Measurements from ENCODE around the gene CCDC181. TPM values are rescaled to one million over a fixed set of nuclear protein-coding genes. Genes with fewer than 3 reads are reported as not detected.
"Not testable (repeated sequence)": the region's sequence is repeated elsewhere in the genome, so short reads cannot be mapped to it uniquely, and the experiment has no call there.

CCDC181 gene
- total RNA-seq, 1 experiment from 2014 or later = 0.56 TPM

DNA sequence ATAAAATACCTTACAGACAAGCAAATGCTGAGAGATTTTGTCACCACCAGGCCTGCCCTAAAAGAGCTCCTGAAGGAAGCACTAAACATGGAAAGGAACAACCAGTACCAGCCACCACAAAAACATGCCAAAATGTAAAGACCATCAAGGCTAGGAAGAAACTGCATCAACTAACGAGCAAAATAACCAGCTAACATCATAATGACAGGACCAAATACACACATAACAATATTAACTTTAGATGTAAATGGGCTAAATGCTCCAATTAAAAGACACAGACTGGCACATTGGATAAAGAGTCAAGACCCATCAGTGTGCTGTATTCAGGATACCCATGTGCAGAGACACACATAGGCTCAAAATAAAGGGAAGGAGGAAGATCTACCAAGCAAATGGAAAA lies 24.7 kb downstream of the CCDC181 start:
- DNase-seq (ENCODE audit: low spot score) = not testable (repeated sequence)

DNA sequence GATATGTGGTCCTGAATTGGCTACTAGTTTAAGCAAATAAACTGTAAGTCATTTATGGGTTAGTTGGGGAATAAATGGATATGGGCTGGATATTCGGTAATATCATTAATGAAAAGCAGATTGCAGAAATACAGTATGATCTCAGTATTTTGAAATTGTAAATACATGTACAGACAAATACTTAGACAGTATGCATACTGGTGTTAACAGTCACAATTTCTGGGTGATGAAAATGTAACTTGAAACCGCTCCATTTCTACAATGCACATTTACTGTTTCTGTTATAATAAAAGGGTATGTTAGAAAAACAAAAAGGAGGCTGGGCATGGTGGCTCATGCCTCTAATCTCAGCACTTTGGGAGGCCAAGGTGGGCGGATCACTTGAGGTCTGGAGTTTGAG lies 31.3 kb downstream of the CCDC181 start:
- DNase-seq (ENCODE audit: low spot score) = no peak

DNA sequence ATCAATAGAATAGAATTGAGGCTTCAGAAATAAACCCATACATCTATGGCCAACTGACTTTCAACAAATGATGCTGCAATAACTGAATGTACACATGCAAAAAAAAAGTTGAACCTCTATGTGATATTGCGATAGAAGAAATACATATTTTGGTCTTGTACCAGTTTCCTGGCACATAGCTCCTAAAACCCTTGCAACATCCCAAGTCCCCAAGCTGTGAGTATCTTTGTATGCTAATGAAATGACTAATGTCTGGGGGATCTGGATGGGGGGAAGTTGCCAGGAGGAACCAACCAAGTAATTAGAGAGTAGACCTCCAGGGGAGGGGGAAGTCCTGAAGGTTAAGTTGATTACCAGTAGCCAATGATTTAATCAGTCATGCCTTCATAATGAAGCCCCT lies 34.9 kb downstream of the CCDC181 start:
- no peak for DNase-seq (ENCODE audit: low spot score)

DNA sequence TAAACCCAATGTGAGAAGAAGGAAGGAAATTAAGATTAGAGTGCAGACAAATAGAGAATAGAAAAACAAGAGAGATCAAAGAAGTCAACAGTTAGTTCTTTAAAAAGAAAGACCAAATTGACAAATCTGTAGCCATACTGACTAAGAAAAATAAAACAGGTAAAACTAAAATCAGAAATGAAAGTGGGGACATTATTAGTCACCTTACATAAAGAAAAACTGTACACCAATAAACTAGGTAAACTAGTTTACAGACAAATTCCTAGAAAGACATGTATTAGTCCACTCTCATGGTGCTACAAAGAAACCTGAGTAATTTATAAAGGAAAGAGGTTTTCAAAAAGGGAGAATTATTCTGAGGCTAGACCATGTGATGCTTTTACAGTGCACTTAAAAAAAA lies 37.0 kb downstream of the CCDC181 start:
- no peak for DNase-seq (ENCODE audit: low spot score)

DNA sequence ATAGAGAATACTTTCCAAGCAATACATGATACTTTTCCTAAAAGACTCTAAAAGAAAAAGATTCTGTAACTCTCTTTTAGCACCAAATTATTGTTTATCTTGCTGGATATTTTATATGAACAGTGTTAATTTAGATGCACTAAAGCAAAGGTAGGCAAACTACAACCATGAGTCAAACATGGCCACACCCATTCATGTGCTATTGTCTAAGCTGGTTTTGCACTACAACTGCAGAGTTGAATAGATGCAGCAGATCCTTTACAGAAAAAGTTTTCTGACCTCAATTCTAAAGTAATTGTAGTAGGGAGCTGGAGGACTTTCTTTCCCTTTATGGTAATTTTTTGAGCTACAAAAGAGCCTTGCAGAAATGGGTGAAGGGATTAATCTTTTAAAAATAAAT lies 39.9 kb downstream of the CCDC181 start:
- peak; percentile 33 for DNase-seq (ENCODE audit: low spot score)

DNA sequence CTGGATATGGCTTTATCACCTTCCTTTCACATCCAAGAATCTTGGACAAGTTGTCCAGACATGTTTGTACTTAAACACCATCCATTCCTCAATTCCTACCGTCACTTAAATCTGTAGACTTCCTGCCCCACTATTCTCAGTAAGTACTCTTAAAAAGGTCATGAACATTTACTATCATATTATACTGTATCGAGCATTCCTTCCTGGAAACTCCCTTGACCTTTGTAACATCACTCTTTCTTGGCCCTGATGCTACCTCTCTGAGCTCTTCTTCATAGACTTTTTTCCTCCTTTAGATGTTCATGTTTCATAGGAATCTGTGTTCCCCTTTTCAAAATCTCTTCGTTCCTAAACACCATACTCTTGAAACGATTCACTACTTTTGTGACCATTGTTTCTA lies 43.8 kb downstream of the CCDC181 start:
- DNase-seq (ENCODE audit: low spot score) = no peak

DNA sequence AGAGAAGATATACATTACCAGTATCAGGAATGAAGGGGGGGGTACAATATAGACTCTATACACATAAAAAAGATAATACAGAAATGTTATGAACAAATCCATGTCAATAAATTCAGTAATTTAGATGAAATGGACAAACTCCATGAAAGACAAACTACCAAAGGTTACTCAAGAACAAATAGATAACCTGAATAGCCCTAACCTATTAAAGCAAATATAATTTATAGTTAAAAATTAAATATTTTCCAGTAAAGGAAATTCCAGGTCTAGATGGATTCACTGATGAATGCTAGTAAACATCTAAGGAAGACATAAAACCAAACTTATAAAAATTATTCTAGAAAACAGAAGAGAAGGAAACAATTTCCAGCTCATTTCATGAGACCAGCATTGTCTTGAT lies 46.1 kb downstream of the CCDC181 start:
- DNase-seq (ENCODE audit: low spot score) = no peak

DNA sequence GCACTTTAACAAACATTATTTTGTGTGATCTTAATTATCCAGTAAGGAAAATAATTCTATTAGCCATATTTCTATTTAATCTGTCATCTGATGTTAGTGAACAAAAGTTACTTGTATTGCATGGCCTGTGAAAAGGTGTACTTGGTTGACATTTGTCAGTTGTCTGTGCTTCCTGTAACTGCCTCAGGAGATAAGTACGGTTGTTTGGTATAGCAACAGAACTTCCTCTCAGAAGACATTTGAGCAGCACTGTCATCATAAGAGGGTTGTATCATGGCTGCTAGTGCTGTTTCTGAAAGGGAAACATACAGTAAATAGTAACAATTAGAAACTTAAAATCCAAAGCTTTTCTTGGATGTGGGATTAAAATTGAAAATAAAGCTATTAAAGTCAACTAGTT lies 55.9 kb downstream of the CCDC181 start:
- DNase-seq (ENCODE audit: low spot score) = no peak

DNA sequence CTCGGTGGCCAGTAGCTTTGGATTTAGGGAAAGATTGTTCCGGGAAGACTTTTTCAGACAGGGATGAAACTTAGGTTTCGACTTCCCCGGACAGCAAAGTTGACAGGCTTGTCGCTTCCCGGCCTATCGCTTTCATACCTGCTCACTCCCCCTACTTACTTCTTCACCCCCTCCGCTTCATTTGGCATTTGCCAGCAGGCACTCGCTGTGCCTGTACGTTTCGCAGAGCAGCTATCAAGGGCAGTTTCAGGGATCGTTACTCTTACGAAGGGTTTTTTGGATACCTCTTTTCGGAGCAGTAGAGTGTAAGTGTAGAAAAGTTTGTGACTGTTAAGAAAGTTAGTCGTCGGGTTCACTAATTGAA lies 58.9 kb downstream of the CCDC181 start:
- DNase-seq (ENCODE audit: low spot score) = no peak

DNA sequence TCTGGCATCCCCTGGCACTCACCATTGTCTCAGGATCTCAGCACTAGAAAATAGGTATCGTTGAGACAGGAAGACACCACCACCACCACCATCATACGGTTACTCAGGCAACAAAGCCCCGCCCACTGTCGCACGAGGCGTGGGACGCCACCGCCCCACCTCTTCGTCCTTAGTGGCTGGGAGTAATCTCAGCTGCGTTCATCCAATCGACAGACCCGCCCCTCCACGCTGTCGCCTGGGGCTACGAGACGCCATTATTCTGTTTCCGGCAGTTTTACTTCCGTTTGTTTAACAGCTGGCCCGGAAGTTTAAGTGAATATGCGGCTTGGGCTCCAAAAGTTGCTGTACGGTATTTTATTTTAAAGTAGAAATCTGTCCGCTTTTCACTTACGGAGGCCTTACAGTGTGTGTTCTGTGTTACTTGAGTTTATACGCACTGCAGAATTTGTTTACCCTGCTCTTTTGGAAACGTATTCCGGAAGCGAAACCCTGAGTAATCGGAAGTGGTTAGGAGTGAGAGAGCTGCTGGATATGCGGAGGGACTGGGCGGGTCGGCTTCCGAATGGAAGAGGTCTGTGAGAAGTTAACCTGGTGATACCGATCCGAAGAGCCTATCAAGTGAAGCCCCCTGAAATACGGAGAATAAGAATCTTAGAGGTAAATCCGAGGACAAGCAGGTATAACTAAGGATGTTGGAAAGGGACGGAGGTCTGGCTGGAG lies 59.4 kb downstream of the CCDC181 start, which contains the start of the genes BLZF1 and NME7:
Gene BLZF1, plus strand, starts transcription at position 510 of the 720 bp plus-strand sequence. CDS start 1,328 bp downstream, outside the sequence.
Gene NME7, minus strand, starts transcription at position 112 of the 720 bp plus-strand sequence. Its CDS starts 87 bp downstream, at position 25.
- peak; percentile 97 for DNase-seq (ENCODE audit: low spot score)

DNA sequence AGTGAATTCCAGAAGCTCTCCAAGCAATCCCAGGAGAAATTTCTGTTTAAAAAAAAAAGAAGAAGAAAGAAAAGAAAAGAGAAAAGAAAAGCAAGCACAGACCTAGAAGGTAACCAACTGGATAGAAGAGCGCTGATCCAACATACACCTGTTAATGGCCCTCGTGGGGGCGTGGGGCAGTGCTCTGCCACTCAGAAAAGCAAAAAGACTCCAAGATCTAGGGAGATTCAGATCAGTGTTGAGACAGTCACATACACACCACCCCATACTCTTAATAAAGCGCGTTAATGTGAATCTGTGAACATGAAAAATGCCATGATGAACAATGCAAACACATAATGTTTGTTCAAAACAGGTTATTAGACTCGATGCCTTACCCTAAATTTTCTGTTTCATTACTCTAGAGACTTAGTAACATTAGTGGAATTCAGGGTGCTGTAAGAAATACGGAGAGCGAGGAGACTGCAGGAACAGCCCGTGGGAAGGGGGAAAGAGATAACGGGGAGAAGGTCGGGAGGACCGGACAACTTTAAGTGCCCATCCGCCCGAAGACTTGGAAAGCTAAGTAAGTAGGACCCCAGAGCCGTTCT lies 60.1 kb downstream of the CCDC181 start:
- DNase-seq (ENCODE audit: low spot score) = no peak

DNA sequence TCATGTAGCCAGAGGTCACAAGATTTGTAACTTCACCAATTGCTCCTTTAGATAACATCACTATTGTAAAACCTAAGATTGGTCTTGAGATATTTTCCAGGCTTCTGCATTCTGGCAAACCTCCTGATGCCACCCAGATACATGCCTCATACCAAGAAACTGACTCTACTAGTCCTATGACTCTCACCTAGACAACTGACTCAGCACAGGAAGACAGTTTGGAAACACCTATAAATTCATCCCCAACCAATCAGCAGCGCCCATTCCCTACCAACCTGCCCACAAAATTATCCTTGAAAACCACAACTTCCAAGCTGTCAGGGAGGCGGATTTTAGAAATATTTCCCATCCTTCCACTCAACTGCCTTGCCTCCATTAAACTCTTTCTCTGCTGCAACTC lies 62.3 kb downstream of the CCDC181 start:
- DNase-seq (ENCODE audit: low spot score) = no peak

DNA sequence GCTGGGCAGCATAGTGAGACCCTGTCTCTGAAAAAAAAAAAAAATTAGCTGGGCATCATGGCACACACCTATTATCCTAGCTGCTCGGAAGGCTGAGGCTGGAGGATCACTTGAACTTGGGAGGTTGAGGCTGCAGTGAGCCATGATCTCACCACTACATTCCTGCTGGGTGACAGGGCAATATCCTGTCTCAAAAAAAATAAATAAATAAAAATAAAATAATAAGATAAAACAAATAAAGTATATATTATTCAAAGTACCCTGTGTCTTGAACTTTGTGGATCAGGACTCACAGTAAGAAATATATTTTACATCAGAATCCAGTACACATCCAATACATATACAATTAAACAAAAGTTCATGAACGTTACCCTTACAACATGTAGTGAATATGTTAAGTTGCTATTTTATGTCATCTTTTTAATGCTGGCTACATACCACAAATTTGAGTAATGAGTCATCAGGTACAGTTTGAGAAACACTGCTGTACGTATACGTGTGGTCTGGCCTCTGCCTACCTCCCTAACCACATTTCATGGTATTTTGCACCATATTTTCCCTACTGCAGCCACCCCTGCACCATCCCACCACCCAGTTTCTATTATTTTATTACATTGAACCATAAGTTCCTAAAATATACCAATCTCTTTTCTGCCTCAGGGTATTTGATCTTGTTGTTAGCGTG lies 64.1 kb downstream of the CCDC181 start:
- no peak for DNase-seq (ENCODE audit: low spot score)

DNA sequence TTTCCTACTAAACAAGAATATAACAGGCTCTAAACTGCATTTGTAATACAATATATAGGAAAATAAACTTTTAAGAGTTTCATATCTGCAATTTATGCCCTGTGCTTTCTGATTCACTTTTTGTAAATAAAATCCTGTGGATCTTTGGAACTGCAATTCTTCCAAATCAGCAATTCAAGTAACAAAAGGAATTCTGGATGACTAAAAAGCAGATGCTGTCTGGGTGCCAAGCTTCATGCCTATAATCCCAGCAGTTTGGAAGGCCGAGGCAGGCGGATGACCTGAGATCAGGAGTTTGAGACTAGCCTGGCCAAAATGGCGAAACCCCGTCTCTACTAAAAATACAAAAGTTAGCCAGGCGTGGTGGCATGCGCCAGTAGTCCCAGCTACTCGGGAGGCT lies 66.0 kb downstream of the CCDC181 start:
- DNase-seq (ENCODE audit: low spot score) = no peak

DNA sequence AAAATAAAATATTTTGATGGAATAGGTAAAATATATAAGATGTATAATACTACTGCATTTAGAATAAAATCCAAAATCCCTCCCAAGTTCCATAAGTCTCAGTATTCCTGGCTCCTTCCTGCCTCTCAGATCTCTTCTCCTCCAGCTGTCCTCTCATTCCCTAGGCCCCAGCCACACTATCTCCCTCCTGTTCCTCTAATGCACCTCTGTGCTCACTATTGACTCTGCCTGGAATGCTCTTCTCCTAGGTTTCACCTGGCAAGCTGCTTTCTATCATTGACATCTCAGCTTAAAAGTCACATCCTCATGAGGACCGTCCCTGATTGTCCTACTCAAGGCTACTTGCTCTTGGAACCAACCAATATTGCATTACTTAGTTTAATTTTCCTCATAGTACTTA lies 66.9 kb downstream of the CCDC181 start:
- no peak for DNase-seq (ENCODE audit: low spot score)

DNA sequence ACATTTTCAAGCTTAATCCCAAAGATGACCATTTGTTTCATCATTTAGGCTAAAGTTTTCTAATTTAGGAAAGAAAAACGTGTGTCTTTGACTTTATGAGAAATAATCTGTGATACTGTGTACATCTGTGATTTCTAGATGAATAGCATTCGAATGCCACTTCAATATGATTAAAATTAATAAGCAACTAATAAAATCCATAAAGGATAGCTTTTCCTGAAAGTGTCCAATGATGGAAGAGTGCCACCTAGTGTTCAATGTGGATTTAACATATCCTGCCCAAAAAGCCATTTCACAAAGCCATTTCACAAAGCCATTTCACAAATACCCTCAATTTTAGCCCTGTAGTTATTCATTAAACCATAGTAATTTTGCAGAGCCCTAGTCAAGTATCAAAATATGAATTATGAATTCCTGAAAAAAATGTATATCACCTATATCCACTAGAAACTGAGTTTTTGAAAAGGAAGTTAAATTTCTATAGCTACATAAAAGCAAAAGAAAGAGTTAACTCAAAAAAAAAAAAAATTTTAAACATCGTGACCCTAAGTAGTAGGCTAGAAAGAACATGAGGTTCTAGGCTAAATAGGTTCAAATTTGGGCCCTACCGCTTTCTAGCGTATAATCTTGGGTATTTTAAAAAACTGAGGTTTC lies 78.8 kb downstream of the CCDC181 start:
- peak; percentile 89 for DNase-seq (ENCODE audit: low spot score)

DNA sequence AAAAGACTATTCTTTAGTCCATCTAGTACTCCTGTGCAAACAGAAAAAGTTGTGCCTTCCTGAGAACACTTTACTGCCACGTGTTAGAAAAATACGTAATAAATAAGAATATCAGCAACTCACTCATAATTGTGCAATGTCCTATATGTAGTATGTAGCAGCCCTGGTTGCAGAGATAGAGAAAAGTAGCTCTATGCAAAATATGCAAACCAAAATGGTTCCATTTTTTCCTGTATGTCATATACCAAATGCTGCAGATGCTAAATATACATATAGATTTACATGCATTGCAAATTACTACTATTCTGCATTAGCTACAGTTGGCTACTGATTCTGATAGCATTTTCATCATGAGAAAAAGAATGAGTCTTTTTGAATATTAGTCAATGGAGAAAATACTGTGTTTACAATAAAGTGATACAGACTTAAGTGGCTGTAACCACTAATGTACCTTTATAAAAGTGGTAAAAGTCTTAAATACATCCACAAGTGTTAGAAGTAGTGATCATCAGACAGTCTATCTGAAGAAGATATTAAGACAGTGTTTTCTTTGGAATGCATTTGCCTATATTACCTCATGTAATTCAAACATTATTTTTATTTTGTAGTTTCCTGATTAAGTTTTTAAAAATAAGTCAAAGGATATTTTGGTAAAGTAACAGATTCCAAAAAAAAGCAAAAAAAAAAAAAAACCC lies 79.4 kb downstream of the CCDC181 start:
- DNase-seq (ENCODE audit: low spot score) = no peak

DNA sequence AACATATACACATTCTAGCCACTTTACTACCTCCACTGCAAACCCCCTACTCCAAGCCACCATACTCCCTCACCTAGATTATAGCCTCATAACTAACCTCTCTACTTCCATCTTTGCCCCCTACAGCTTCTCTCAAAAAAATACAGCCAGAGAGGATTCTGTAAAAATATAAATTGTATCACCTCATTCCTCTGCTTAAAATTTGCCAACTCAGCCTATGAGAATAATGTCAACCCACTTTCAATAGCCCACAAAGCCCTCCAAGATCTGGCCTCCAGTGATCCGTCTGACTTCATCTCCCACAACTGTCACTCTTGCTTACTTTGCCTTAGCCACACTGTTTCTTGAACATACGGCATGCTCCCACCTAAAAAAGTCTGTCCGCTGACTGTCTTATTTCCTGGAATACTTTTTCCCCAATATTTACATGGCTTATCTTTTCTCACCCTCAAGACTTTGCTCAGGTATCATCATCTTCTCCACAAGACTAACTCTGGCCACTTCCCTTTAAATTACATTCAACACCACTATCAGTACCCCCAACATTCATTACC lies 81.2 kb downstream of the CCDC181 start:
- no peak for DNase-seq (ENCODE audit: low spot score)

DNA sequence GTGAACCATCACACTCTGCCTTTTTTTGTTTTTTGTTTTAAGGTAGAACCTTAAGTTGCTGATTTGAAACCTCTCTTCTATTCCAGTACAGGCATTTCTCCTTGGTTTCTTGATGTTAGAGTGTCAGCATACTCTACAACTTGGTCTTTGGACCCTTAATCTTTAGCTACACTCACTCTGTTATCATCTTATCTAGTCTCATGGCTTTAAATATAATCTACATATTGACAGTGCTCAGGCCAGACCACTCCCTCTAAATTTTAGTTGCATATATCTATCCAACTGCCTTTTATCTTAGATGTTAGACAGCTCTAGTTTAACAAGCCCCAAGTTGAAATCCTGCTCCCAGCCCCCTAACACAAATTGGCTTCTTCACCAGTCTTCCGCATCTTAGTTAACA lies 81.8 kb downstream of the CCDC181 start:
- DNase-seq (ENCODE audit: low spot score) = no peak

Data from HT-29 (cell line).